Measurements from ENCODE around the gene AUNIP.

The AUNIP gene

GRCh38 chr1:25889470-25889869 is 30.2 kb upstream of the AUNIP start:
- DNase-seq (ENCODE audit: low spot score) = no peak

- no peak for DNase-seq (ENCODE audit: low spot score)
These were observed 29.2 kb upstream of the AUNIP start for GRCh38 chr1:25888426-25888987.

GRCh38 chr1:25885602-25886001 is 26.3 kb upstream of the AUNIP start:
- DNase-seq (ENCODE audit: low spot score) = no peak

GRCh38 chr1:25881266-25881665 is 22.0 kb upstream of the AUNIP start:
- no peak for DNase-seq (ENCODE audit: low spot score)

- no peak for DNase-seq (ENCODE audit: low spot score)
These were observed 21.3 kb upstream of the AUNIP start for GRCh38 chr1:25880518-25880917.

- DNase-seq (ENCODE audit: low spot score) = no peak
These were observed 20.4 kb upstream of the AUNIP start for GRCh38 chr1:25879675-25880074.

- DNase-seq (ENCODE audit: low spot score) = no peak
These were observed 19.4 kb upstream of the AUNIP start for GRCh38 chr1:25878690-25879089.

- DNase-seq (ENCODE audit: low spot score) = no peak
These were observed 17.9 kb upstream of the AUNIP start for GRCh38 chr1:25877155-25877554.

- no peak for DNase-seq (ENCODE audit: low spot score)
These were observed 17.4 kb upstream of the AUNIP start for GRCh38 chr1:25876693-25877077.

- DNase-seq (ENCODE audit: low spot score) = no peak
These were observed 16.8 kb upstream of the AUNIP start for GRCh38 chr1:25875856-25876692.

GRCh38 chr1:25875154-25875855 is 16.0 kb upstream of the AUNIP start, which contains the start of gene PAQR7:
PAQR7 (minus strand) TSS chr1:25875708; CDS start chr1:25863839, 11,869 bp downstream.
- peak; percentile 85 for DNase-seq (ENCODE audit: low spot score)

GRCh38 chr1:25874635-25875153 is 15.4 kb upstream of the AUNIP start:
- no peak for DNase-seq (ENCODE audit: low spot score)

- no peak for DNase-seq (ENCODE audit: low spot score)
These were observed 15.0 kb upstream of the AUNIP start for GRCh38 chr1:25874209-25874608.

GRCh38 chr1:25873120-25873519 is 13.9 kb upstream of the AUNIP start:
- DNase-seq (ENCODE audit: low spot score) = no peak

GRCh38 chr1:25872713-25873112 is 13.5 kb upstream of the AUNIP start:
- no peak for DNase-seq (ENCODE audit: low spot score)

- DNase-seq (ENCODE audit: low spot score) = no peak
These were observed 12.6 kb upstream of the AUNIP start for GRCh38 chr1:25871704-25872494.

- no peak for DNase-seq (ENCODE audit: low spot score)
These were observed 11.9 kb upstream of the AUNIP start for GRCh38 chr1:25871086-25871703.

GRCh38 chr1:25870614-25871013 is 11.4 kb upstream of the AUNIP start:
- no peak for DNase-seq (ENCODE audit: low spot score)

GRCh38 chr1:25869909-25870606 is 10.8 kb upstream of the AUNIP start:
- no peak for DNase-seq (ENCODE audit: low spot score)

- no peak for DNase-seq (ENCODE audit: low spot score)
These were observed 8.1 kb upstream of the AUNIP start for GRCh38 chr1:25867210-25867991.

Measured in Ammon's horn (tissue), 1 donor.